Gastroesophageal sphincter (tissue), 3 donors: Measurements from ENCODE around the gene HK3.

Source experiments
- EP300 ChIP-seq: sonication (generic); formaldehyde crosslinking; IDR thresholded peaks from one replicate; pipeline ENCODE4 v1.6.1; 2017; ENCODE audit warnings: antibody characterized with exemption, mild to moderate bottlenecking
- POLR2A ChIP-seq, 2 donors: fragments of 450-650 bp; IDR thresholded peaks; one replicate each; pipeline ENCODE4 v1.6.1; 2017; ENCODE audit warnings: antibody characterized with exemption in 2 of 2, mild to moderate bottlenecking in 2 of 2, moderate library complexity in 1 of 2
- POLR2AphosphoS5 ChIP-seq: sonication (generic); formaldehyde crosslinking; IDR thresholded peaks from one replicate; pipeline ENCODE4 v1.6.1; 2017; ENCODE audit warnings: antibody characterized with exemption
- TF ChIP-seq, protein P1 (sequence below), 4 experiments: fragments of 200-600 bp in 2 of 4; fragments of 450-650 bp in 2 of 4; sonication (generic) in 1 of 4; IDR thresholded peaks; one replicate each; pipeline ENCODE4 v1.5.1; 2017 to 2019; ENCODE audit warnings: antibody characterized with exemption in 4 of 4, mild to moderate bottlenecking in 2 of 4, moderate library complexity in 2 of 4

DNA sequence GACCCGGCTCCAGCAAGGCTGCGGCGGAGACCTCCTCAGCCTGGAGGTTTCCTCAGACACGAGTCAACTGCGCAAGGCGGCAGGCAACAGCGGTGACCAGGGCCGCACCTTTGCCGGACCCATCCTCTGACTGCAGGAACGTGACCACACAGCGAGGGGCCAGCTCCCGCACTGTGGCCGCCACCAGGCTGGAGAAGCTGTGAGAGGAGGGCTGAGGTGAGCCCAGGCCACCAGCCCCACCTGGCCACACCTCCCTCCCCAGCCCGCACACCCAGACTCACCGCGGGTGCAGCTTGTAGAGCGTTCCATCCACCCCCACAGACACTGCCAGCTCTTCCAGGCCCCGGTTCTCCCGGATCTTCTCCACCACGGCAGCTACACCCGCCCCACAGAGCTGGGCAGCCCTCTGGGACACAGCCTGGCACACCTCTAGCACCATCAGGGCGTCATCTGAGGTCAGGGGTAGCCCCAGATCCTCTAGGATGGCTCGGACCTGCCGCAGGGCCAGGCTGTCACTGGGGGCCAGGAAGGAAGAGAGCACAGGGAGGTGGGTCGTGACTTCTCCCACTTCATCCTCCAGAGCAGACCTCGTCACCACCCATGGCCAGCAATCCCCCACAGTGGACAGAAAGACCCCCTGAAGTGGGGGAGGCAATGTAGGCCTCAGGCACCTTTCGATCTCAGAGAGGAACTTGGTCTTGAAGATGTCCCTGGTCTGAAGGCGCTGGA lies 18.0 kb downstream of the HK3 start:
- TF ChIP-seq, protein P1, sequence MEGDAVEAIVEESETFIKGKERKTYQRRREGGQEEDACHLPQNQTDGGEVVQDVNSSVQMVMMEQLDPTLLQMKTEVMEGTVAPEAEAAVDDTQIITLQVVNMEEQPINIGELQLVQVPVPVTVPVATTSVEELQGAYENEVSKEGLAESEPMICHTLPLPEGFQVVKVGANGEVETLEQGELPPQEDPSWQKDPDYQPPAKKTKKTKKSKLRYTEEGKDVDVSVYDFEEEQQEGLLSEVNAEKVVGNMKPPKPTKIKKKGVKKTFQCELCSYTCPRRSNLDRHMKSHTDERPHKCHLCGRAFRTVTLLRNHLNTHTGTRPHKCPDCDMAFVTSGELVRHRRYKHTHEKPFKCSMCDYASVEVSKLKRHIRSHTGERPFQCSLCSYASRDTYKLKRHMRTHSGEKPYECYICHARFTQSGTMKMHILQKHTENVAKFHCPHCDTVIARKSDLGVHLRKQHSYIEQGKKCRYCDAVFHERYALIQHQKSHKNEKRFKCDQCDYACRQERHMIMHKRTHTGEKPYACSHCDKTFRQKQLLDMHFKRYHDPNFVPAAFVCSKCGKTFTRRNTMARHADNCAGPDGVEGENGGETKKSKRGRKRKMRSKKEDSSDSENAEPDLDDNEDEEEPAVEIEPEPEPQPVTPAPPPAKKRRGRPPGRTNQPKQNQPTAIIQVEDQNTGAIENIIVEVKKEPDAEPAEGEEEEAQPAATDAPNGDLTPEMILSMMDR (IDR thresholded peaks at IDR 0.05) = no peak
- no peak for TF ChIP-seq EP300
- no peak for TF ChIP-seq POLR2A (IDR thresholded peaks at IDR 0.05)
- no peak for TF ChIP-seq POLR2AphosphoS5
